T follicular helper cell (primary cell): Measurements from ENCODE around the gene IFI6.
A peak's percentile ranks its signal among the peaks of the same experiment; 100 is the strongest.
"Not testable (repeated sequence)": the region's sequence is repeated elsewhere in the genome, so short reads cannot be mapped to it uniquely, and the experiment has no call there.

Source experiments
- DNase-seq: peaks from one replicate; pipeline ENCODE4 v3.0.0-alpha.2; 2020; ENCODE audit warnings: low read depth

Gene IFI6

GRCh38 chr1:27650539-27651175, 21.3 kb downstream of the IFI6 start:
- no peak for DNase-seq

GRCh38 chr1:27650171-27650538, 21.8 kb downstream of the IFI6 start:
- no peak for DNase-seq

- no peak for DNase-seq
Measured at GRCh38 chr1:27649306-27649635, 22.7 kb downstream of the IFI6 start.

GRCh38 chr1:27648602-27649305, 23.2 kb downstream of the IFI6 start:
- DNase-seq, result no peak

- no peak for DNase-seq
Measured at GRCh38 chr1:27647328-27647727, 24.7 kb downstream of the IFI6 start.

- no peak for DNase-seq
Measured at GRCh38 chr1:27646676-27647075, 25.3 kb downstream of the IFI6 start.

- DNase-seq, result no peak
Measured at GRCh38 chr1:27645071-27645415, 26.9 kb downstream of the IFI6 start.

GRCh38 chr1:27644369-27645070, 27.5 kb downstream of the IFI6 start:
- no peak for DNase-seq

- peak; percentile 56 for DNase-seq
Measured at GRCh38 chr1:27643600-27644368, 28.2 kb downstream of the IFI6 start.

- DNase-seq, result not testable (repeated sequence)
Measured at GRCh38 chr1:27640514-27640913, 31.5 kb downstream of the IFI6 start.

- DNase-seq, result no peak
Measured at GRCh38 chr1:27638805-27639204, 33.2 kb downstream of the IFI6 start.

GRCh38 chr1:27638047-27638734, 33.8 kb downstream of the IFI6 start:
- no peak for DNase-seq

GRCh38 chr1:27635396-27636142, 36.4 kb downstream of the IFI6 start:
- no peak for DNase-seq

GRCh38 chr1:27634985-27635367, 37.0 kb downstream of the IFI6 start, which contains the start of gene FGR:
Gene FGR, minus strand, starts transcription at chr1:27635185. Its CDS starts 11,269 bp downstream, at chr1:27623916.
- DNase-seq, result no peak

GRCh38 chr1:27634177-27634984, 37.6 kb downstream of the IFI6 start:
- no peak for DNase-seq

GRCh38 chr1:27633640-27634176, 38.3 kb downstream of the IFI6 start:
- DNase-seq, result no peak

GRCh38 chr1:27633298-27633610, 38.7 kb downstream of the IFI6 start:
- DNase-seq, result no peak

- no peak for DNase-seq
Measured at GRCh38 chr1:27632387-27633297, 39.4 kb downstream of the IFI6 start.

GRCh38 chr1:27630859-27631491, 41.0 kb downstream of the IFI6 start:
- no peak for DNase-seq
